Measurements from ENCODE around the gene SSTR4.

SSTR4 gene

GRCh38 chr20:23071398-23071797 lies 36.3 kb downstream of the SSTR4 start:
- no peak for ATAC-seq
- TF ChIP-seq ZFP30 (CRISPR knock-in tag; IDR thresholded peaks at IDR 0.05) (no peak), SNAI2 (CRISPR knock-in tag; IDR thresholded peaks at IDR 0.05) (no peak), PATZ1 (CRISPR knock-in tag; IDR thresholded peaks at IDR 0.05; ENCODE audit: borderline replicate concordance) (no peak), GLIS3 (CRISPR knock-in tag; IDR thresholded peaks at IDR 0.05) (no peak), ZFP3 (CRISPR knock-in tag; IDR thresholded peaks at IDR 0.05) (no peak), ZC3H10 (CRISPR knock-in tag; IDR thresholded peaks at IDR 0.05) (no peak), ZNF70 (CRISPR knock-in tag; IDR thresholded peaks at IDR 0.05) (no peak), RARB (CRISPR knock-in tag; IDR thresholded peaks at IDR 0.05) (no peak), TOX (CRISPR knock-in tag; IDR thresholded peaks at IDR 0.05; ENCODE audit: borderline replicate concordance) (no peak), ZNF8 (CRISPR knock-in tag; IDR thresholded peaks at IDR 0.05) (no peak), CSDC2 (CRISPR knock-in tag; IDR thresholded peaks at IDR 0.05) (no peak), PPARA (CRISPR knock-in tag; IDR thresholded peaks at IDR 0.05; ENCODE audit: borderline replicate concordance) (no peak), ESRRG (CRISPR knock-in tag; IDR thresholded peaks at IDR 0.05) (no peak)
- TF ChIP-seq, protein P1, sequence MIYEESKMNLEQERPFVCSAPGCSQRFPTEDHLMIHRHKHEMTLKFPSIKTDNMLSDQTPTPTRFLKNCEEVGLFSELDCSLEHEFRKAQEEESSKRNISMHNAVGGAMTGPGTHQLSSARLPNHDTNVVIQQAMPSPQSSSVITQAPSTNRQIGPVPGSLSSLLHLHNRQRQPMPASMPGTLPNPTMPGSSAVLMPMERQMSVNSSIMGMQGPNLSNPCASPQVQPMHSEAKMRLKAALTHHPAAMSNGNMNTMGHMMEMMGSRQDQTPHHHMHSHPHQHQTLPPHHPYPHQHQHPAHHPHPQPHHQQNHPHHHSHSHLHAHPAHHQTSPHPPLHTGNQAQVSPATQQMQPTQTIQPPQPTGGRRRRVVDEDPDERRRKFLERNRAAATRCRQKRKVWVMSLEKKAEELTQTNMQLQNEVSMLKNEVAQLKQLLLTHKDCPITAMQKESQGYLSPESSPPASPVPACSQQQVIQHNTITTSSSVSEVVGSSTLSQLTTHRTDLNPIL (CRISPR knock-in tag; IDR thresholded peaks at IDR 0.05; ENCODE audit: low read depth): no peak
- TF ChIP-seq, protein P2, sequence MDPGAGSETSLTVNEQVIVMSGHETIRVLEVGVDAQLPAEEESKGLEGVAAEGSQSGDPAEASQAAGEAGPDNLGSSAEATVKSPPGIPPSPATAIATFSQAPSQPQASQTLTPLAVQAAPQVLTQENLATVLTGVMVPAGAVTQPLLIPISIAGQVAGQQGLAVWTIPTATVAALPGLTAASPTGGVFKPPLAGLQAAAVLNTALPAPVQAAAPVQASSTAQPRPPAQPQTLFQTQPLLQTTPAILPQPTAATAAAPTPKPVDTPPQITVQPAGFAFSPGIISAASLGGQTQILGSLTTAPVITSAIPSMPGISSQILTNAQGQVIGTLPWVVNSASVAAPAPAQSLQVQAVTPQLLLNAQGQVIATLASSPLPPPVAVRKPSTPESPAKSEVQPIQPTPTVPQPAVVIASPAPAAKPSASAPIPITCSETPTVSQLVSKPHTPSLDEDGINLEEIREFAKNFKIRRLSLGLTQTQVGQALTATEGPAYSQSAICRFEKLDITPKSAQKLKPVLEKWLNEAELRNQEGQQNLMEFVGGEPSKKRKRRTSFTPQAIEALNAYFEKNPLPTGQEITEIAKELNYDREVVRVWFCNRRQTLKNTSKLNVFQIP (CRISPR knock-in tag; IDR thresholded peaks at IDR 0.05; ENCODE audit: borderline replicate concordance, low read depth): no peak
- TF ChIP-seq, protein P3, sequence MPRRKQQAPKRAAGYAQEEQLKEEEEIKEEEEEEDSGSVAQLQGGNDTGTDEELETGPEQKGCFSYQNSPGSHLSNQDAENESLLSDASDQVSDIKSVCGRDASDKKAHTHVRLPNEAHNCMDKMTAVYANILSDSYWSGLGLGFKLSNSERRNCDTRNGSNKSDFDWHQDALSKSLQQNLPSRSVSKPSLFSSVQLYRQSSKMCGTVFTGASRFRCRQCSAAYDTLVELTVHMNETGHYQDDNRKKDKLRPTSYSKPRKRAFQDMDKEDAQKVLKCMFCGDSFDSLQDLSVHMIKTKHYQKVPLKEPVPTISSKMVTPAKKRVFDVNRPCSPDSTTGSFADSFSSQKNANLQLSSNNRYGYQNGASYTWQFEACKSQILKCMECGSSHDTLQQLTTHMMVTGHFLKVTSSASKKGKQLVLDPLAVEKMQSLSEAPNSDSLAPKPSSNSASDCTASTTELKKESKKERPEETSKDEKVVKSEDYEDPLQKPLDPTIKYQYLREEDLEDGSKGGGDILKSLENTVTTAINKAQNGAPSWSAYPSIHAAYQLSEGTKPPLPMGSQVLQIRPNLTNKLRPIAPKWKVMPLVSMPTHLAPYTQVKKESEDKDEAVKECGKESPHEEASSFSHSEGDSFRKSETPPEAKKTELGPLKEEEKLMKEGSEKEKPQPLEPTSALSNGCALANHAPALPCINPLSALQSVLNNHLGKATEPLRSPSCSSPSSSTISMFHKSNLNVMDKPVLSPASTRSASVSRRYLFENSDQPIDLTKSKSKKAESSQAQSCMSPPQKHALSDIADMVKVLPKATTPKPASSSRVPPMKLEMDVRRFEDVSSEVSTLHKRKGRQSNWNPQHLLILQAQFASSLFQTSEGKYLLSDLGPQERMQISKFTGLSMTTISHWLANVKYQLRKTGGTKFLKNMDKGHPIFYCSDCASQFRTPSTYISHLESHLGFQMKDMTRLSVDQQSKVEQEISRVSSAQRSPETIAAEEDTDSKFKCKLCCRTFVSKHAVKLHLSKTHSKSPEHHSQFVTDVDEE (CRISPR knock-in tag; IDR thresholded peaks at IDR 0.05): no peak

DNA sequence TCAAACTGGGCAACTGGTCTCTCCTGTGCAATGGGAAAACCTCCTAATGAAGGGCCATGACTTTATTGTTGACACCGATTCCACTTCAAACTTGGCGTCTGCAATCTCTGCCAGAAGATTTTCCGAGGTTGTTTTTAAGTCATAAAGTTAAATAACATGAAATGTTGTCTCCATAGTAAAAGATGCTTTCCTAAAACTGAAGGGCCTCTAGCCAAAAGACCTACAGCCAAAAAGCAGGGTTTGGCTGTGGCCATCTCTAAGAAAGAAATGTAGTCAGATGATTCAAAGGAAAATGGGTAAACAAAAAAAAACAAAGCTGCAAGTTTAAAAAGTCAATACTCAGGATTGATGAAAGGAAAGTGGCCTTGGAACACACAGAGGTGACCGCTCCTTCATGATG lies 36.9 kb downstream of the SSTR4 start:
- TF ChIP-seq ZNF565 (CRISPR knock-in tag; conservative IDR thresholded peaks at IDR 0.05; ENCODE audit: low read depth) (no peak), ESRRG (CRISPR knock-in tag; IDR thresholded peaks at IDR 0.05) (no peak), SNAI2 (CRISPR knock-in tag; IDR thresholded peaks at IDR 0.05) (no peak), RARB (CRISPR knock-in tag; IDR thresholded peaks at IDR 0.05) (no peak), TCF4 (CRISPR knock-in tag; IDR thresholded peaks at IDR 0.05; ENCODE audit: borderline replicate concordance) (no peak), ZC3H10 (CRISPR knock-in tag; IDR thresholded peaks at IDR 0.05) (no peak), CSRNP3 (CRISPR knock-in tag; IDR thresholded peaks at IDR 0.05) (no peak), ZFP30 (CRISPR knock-in tag; IDR thresholded peaks at IDR 0.05) (no peak)
- TF ChIP-seq, protein P2 (CRISPR knock-in tag; IDR thresholded peaks at IDR 0.05; ENCODE audit: borderline replicate concordance, low read depth): no peak
- TF ChIP-seq, protein P1 (CRISPR knock-in tag; IDR thresholded peaks at IDR 0.05; ENCODE audit: low read depth): no peak
- TF ChIP-seq, protein P3 (CRISPR knock-in tag; IDR thresholded peaks at IDR 0.05): no peak
- no peak for ATAC-seq
